ENCODE measurements around the gene CUX1. TPM values are rescaled to one million over a fixed set of nuclear protein-coding genes. Genes with fewer than 3 reads are reported as not detected.

Gene CUX1
- total RNA-seq, 4 donors from 2014 or later, result 64.1 to 142 (median 111) TPM

- DNase-seq, result no peak
- H3K36me3 ChIP-seq, result peaks cover 0 to 65% (median 0%) of the 10 kb centered on the region in 3 donors
- no peaks in the 10 kb centered on the region for H3K9me3 ChIP-seq
- H3K4me3 ChIP-seq, result no peak overlapping the region
- no peaks in the 10 kb centered on the region for H3K27me3 ChIP-seq
- no peak for TF ChIP-seq POLR2A (IDR thresholded peaks at IDR 0.05)
- TF ChIP-seq CTCF (IDR thresholded peaks at IDR 0.05), result no peak
- no peaks in the 10 kb centered on the region for H3K4me1 ChIP-seq
- H3K27ac ChIP-seq, result no peak overlapping the region
Measured at GRCh38 chr7:102236102-102236501, 418.7 kb downstream of the CUX1 start.

DNA sequence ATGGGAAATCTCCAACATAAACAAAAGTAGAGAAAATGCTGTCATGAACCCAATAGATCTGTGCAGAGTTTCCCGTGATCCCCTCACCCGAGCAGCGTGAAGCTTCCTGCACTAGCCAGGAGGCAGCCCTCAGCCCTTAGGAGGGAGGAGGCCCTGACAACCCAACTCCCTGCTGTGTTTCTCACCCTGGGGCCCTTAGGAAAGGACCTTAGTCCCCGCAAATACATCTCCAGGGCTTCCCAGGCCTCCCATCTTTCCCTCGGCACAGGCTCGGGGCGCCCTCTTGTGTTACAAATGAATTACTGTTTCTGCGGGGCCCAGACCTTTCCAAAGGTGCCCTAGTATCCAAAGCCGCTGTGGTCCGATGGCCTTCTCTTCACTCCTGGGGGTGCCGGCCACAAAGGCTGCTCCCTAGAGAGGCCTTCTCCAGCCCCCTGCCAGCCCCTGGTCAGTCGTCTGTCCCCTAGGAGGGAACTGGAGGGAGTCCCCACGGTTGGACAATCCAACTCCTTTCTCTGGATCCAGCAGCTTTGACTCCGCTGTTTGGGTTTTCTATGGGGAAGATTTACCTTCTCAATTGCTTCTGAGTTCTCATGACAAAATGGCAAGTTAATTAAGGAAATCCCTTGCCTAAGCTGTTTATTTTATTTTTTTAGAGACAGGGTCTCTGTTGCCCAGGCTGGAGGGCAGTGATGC, 419.3 kb downstream of the CUX1 start:
- DNase-seq, result peak; percentile 47 to 73 (median 67)
- Histone ChIP-seq H3K27me3 (no peaks in the 10 kb centered on the region), H3K9me3 (no peaks in the 10 kb centered on the region), H3K4me3 (no peak overlapping the region), H3K27ac (no peak overlapping the region), H3K36me3 (peaks cover 0 to 67% (median 0%) of the 10 kb centered on the region in 3 donors), H3K4me1 (no peaks in the 10 kb centered on the region)
- TF ChIP-seq CTCF (IDR thresholded peaks at IDR 0.05) (peak; percentile 24 to 81 (median 72)), POLR2A (IDR thresholded peaks at IDR 0.05) (no peak)

GRCh38 chr7:102239206-102239820, 421.9 kb downstream of the CUX1 start:
- DNase-seq, result no peak
- Histone ChIP-seq H3K4me1 (no peaks in the 10 kb centered on the region), H3K9me3 (no peaks in the 10 kb centered on the region), H3K27ac (no peak overlapping the region), H3K27me3 (no peaks in the 10 kb centered on the region), H3K4me3 (no peak overlapping the region), H3K36me3 (peaks cover 0 to 63% (median 0%) of the 10 kb centered on the region in 3 donors)
- TF ChIP-seq CTCF (IDR thresholded peaks at IDR 0.05), result no peak
- TF ChIP-seq POLR2A (IDR thresholded peaks at IDR 0.05), result no peak

DNA sequence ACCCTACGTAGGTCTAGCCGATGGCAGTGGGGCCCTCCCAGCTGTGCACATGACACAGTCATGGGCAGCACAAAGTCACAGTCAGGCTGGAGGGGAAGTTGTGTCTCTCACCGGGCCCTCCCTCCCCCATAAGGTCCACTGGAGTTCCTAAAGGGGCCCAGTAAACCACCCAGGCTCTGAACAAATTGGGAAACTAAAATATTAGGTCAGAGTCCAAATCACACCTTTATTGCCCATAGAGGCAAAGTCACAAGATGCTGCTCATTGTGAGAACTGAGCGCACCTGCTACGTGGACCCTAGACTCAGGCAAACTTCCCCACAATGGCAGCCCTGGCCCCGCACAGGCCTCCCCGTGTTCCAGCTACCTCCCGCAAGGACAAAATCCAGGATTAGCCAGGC, 424.0 kb downstream of the CUX1 start:
- H3K27me3 ChIP-seq, result no peaks in the 10 kb centered on the region
- H3K4me1 ChIP-seq, result no peaks in the 10 kb centered on the region
- H3K9me3 ChIP-seq, result no peaks in the 10 kb centered on the region
- no peak overlapping the region for H3K27ac ChIP-seq
- peaks cover 0 to 62% (median 0%) of the 10 kb centered on the region in 3 donors for H3K36me3 ChIP-seq
- H3K4me3 ChIP-seq, result no peak overlapping the region
- no peak for DNase-seq
- TF ChIP-seq CTCF (IDR thresholded peaks at IDR 0.05) (no peak), POLR2A (IDR thresholded peaks at IDR 0.05) (no peak)

DNA sequence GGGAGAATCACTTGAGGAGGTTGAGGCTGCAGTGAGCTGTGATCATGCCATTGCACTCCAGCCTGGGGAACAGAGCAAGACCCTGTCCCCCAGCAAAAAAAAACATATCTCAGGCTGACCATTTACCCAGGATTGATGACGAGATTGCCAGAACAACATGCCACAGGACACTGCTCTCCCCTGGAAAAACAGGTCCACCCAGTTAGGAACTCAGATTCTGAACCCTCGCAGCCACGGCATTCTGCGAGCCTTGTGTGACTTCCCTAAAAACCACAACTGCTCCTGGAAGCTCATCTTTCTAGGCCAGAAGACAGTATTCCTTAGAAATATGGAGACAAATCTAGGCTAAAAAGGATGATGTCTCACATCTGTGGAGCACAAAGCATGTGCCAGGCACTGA, 427.2 kb downstream of the CUX1 start:
- Histone ChIP-seq H3K27ac (no peak overlapping the region), H3K36me3 (peaks cover 0 to 50% (median 0%) of the 10 kb centered on the region in 3 donors), H3K4me3 (no peak overlapping the region), H3K9me3 (no peaks in the 10 kb centered on the region), H3K27me3 (no peaks in the 10 kb centered on the region), H3K4me1 (no peaks in the 10 kb centered on the region)
- TF ChIP-seq POLR2A (IDR thresholded peaks at IDR 0.05) (no peak), CTCF (IDR thresholded peaks at IDR 0.05) (no peak)
- no peak for DNase-seq
